ENCODE results near the gene EVI5L. TPM values are rescaled to one million over a fixed set of nuclear protein-coding genes. Genes with fewer than 3 reads are reported as not detected.

EVI5L gene
- polyA plus RNA-seq, 12 donors: 10.6 to 15.6 (median 12.4) TPM; not detected in 1

DNA sequence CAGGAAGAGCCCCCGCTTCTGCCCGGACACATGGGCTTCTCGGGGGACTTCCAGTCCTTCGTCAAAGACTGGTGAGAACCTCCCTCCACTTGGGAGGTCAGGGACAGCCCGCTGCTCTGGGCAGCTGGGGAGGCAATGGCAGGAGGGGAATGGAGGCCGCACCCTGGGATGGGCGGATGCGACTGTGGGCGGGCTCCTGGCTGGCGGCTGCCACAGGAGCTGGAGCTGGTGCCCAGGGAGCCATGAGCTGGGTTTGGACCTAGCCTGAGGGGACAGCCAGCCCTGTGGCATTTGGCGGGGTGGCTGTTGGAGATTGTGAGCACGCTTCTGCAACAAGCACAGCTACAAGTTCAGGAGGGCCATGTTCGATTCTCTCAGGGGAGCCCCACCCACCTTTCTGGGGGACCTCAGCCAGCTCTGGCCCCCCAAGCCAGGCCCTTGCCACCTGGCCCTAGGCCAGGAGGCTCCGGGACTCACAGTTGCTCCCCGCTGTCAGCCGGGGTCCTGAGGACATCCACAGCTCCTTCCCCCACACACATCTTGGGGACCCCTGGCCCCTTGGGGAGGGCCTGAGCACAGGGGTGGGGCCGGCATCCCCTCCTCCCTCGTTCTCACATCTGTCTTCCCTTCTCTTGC lies 81.6 kb downstream of the EVI5L start:
- no peak for DNase-seq

GRCh38 chr19:7912144-7912696 lies 82.2 kb downstream of the EVI5L start:
- DNase-seq: no peak

DNA sequence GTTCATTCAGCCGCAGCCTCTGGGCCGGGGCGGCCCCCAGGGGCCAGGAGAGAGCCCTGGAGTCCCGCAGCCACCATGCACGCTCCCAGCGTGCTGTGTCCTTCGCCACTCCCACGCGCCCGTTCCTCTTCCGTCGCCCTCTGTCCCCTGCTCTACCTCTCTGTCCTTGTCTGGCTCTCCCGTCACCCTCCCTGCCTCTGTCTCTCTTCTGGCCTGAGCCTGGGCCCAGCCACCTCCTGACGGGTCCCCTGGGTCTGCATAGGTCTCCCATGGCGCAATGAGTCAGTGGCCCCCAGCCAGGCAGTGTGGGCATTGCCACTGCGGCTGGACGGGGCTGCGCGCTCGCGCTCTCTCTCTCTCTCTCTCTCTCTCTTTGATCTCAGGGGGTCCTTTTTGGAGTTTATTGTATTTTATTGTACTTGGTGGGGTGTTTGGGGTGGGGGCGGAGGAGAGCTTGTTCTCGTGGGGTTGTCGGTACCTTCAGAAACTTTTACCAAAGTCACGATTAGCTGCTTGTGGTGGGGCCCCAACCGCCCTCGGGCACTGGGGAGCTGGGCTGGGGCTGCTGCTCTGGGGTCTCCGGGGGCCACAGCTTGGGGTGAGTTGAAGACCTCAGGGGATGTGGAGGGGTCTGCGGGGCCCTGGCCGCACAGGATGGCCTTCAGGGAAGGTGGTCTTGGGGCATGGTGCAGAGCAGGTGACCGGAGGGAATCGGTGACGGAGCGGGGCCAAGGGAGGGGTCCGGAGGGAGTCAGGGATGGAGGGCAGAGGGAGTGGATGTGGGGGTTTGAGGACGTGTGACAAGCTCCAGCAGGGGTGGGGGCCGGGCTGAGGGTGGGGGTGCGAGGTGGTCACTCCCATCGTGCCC lies 82.9 kb downstream of the EVI5L start:
- DNase-seq: no peak

DNA sequence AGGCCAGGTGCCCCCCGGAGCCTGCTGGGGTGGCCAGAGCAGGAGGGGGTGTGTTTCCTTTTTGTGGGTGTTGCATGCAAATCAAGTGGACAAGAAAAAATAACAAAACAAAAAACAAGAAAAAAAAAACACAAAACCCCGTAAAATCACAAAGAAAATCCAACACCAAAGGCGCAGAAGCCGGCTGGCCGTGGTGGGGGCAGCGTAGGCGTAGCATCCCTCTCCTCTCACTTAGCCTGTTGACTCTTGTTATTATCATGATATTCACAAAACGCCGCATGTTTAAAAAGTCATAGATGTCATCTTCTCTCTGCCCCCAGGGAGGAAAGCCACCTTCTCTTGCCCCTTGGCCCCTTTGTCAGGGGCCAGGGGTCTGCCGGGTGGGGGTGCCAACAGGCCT lies 83.6 kb downstream of the EVI5L start:
- DNase-seq: no peak

- no peak for DNase-seq
These were observed 84.1 kb downstream of the EVI5L start for GRCh38 chr19:7914099-7914498.

Other genes with a start within 250 kb of the EVI5L start
- 1 to 10 TPM in 3 of 12 donors, under 1 TPM in 7, not detected in 2; 0.06 to 8.8 (median 0.33) TPM for gene CAMSAP3, start 234.4 kb upstream of the EVI5L start, polyA plus RNA-seq (ENCODE audit: insufficient read length in 12 of 12)
- 10 to 100 TPM in 11 of 12 donors, not detected in 1; 17.4 to 32.6 (median 20.7) TPM for gene XAB2, start 200.7 kb upstream of the EVI5L start, polyA plus RNA-seq (ENCODE audit: insufficient read length in 12 of 12)
- gene PET100, start 200.4 kb upstream of the EVI5L start, polyA plus RNA-seq (ENCODE audit: insufficient read length in 12 of 12): 10 to 100 TPM in 11 of 12 donors, not detected in 1; 46.7 to 76.9 (median 63.3) TPM
- under 1 TPM in 3 of 12 donors, not detected in 9; 0.16 to 0.66 (median 0.40) TPM for gene PCP2, start 196.5 kb upstream of the EVI5L start, polyA plus RNA-seq (ENCODE audit: insufficient read length in 12 of 12)
- 10 to 100 TPM in 2 of 12 donors, 1 to 10 TPM in 9, not detected in 1; 2.9 to 31.2 (median 4.1) TPM for gene STXBP2, start 193.1 kb upstream of the EVI5L start, polyA plus RNA-seq (ENCODE audit: insufficient read length in 12 of 12)
- gene RETN, start 161.2 kb upstream of the EVI5L start, polyA plus RNA-seq (ENCODE audit: insufficient read length in 12 of 12): 1 to 10 TPM in 10 of 12 donors, not detected in 2; 1.2 to 6.2 (median 1.8) TPM
- gene MCEMP1, start 153.1 kb upstream of the EVI5L start, polyA plus RNA-seq (ENCODE audit: insufficient read length in 12 of 12): under 1 TPM in 6 of 12 donors, not detected in 6; 0.11 to 0.94 (median 0.26) TPM
- gene TRAPPC5, start 149.4 kb upstream of the EVI5L start, polyA plus RNA-seq (ENCODE audit: insufficient read length in 12 of 12): 10 to 100 TPM in 11 of 12 donors, not detected in 1; 24.1 to 50.8 (median 29.3) TPM
- 1 to 10 TPM in 1 of 12 donors, under 1 TPM in 9, not detected in 2; 0.27 to 1.8 (median 0.43) TPM for gene FCER2, start 128.1 kb upstream of the EVI5L start, polyA plus RNA-seq (ENCODE audit: insufficient read length in 12 of 12)
- under 1 TPM in 5 of 12 donors, not detected in 7; 0.19 to 0.47 (median 0.24) TPM for gene CLEC4G, start 98.1 kb upstream of the EVI5L start, polyA plus RNA-seq (ENCODE audit: insufficient read length in 12 of 12)
- gene CD209, start 82.7 kb upstream of the EVI5L start, polyA plus RNA-seq (ENCODE audit: insufficient read length in 12 of 12): 1 to 10 TPM in 11 of 12 donors, not detected in 1; 2.2 to 6.3 (median 3.5) TPM
- gene CLEC4M, start 67.0 kb upstream of the EVI5L start, polyA plus RNA-seq (ENCODE audit: insufficient read length in 12 of 12): 1 to 10 TPM in 1 of 12 donors, under 1 TPM in 3, not detected in 8; 0.13 to 1.1 (median 0.40) TPM
- gene PRR36, start 44.2 kb downstream of the EVI5L start, polyA plus RNA-seq (ENCODE audit: insufficient read length in 12 of 12): 1 to 10 TPM in 2 of 12 donors, under 1 TPM in 9, not detected in 1; 0.16 to 2.9 (median 0.22) TPM
- gene LRRC8E, start 58.3 kb downstream of the EVI5L start, polyA plus RNA-seq (ENCODE audit: insufficient read length in 12 of 12): 1 to 10 TPM in 1 of 12 donors, under 1 TPM in 6, not detected in 5; 0.12 to 1.2 (median 0.41) TPM
- 10 to 100 TPM in 11 of 12 donors, not detected in 1; 16.3 to 37.0 (median 18.9) TPM for gene MAP2K7, start 73.7 kb downstream of the EVI5L start, polyA plus RNA-seq (ENCODE audit: insufficient read length in 12 of 12)
- under 1 TPM in 5 of 12 donors, not detected in 7; 0.21 to 0.60 (median 0.41) TPM for gene TGFBR3L, start 84.6 kb downstream of the EVI5L start, polyA plus RNA-seq (ENCODE audit: insufficient read length in 12 of 12)
- gene SNAPC2, start 90.1 kb downstream of the EVI5L start, polyA plus RNA-seq (ENCODE audit: insufficient read length in 12 of 12): 10 to 100 TPM in 11 of 12 donors, not detected in 1; 10.9 to 20.3 (median 14.8) TPM
- 10 to 100 TPM in 1 of 12 donors, 1 to 10 TPM in 8, under 1 TPM in 2, not detected in 1; 0.86 to 14.9 (median 1.9) TPM for gene CTXN1, start 95.9 kb downstream of the EVI5L start, polyA plus RNA-seq (ENCODE audit: insufficient read length in 12 of 12)
- gene TIMM44, start 113.4 kb downstream of the EVI5L start, polyA plus RNA-seq (ENCODE audit: insufficient read length in 12 of 12): 10 to 100 TPM in 11 of 12 donors, not detected in 1; 33.8 to 49.3 (median 42.3) TPM
- 10 to 100 TPM in 11 of 12 donors, not detected in 1; 35.9 to 67.7 (median 54.3) TPM for gene ELAVL1, start 175.4 kb downstream of the EVI5L start, polyA plus RNA-seq (ENCODE audit: insufficient read length in 12 of 12)
- gene CCL25, start 222.5 kb downstream of the EVI5L start, polyA plus RNA-seq (ENCODE audit: insufficient read length in 12 of 12): under 1 TPM in 5 of 12 donors, not detected in 7; 0.17 to 0.45 (median 0.28) TPM

Data from muscle of arm (tissue), 12 donors.